Measurements from ENCODE around the gene PIK3C2G. TPM values are rescaled to one million over a fixed set of nuclear protein-coding genes. Genes with fewer than 3 reads are reported as not detected.

The PIK3C2G gene
- total and polyA plus RNA-seq, 10 of the 15 experiments (the other 5 are each of a cell fraction or from before 2014, with no cell fraction given) = not detected

DNA sequence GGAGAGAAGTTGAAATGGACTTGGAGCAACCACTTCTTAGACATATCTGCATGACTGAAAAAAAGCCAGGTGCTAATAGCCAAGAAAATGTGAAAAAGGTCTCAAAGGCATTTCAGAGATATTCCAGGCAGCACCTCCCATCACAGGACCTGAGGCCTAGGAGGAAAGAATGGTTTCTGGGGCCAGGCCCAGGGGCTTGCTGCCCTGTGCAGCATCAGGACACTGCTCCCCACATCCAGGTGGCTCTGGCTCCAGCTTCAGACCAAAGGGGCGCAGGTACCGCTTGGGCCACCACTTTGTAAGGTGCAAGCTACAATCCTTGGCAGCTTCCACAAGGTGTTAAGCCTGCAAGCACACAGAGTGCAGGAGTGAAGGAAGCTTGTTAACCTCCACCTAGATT is 114.3 kb downstream of the PIK3C2G start:
- H3K9ac ChIP-seq (ENCODE audit: control insufficient read depth, insufficient read depth, low read length) = no peak overlapping the region
- ChIA-PET POLR2A (no interaction called here), CTCF (no interaction called here), RAD21 (ENCODE audit: unreplicated experiment) (no interaction called here), SMC1A (ENCODE audit: uncharacterized antibody, unreplicated experiment) (no interaction called here)
- no peaks in the 10 kb centered on the region for H3K9me3 ChIP-seq (replicated peaks; ENCODE audit: control insufficient read depth, insufficient read depth, low read length)
- no peak overlapping the region for H3K4me3 ChIP-seq
- no peaks in the 10 kb centered on the region for H3K36me3 ChIP-seq (ENCODE audit: control insufficient read depth in 2 of 2, insufficient read depth in 2 of 2, low read length in 1 of 2)
- ATAC-seq (no peak), DNase-seq (ENCODE audit: low read depth, low spot score) (no peak), FAIRE-seq (no peak)
- H3K79me2 ChIP-seq (ENCODE audit: control insufficient read depth, insufficient read depth, low read length) = no peaks in the 10 kb centered on the region
- intact Hi-C loops (cut with micrococcal nuclease; ENCODE audit: unreplicated experiment) = no loop called here
- H4K20me1 ChIP-seq (ENCODE audit: control insufficient read depth, insufficient read depth) = no peaks in the 10 kb centered on the region
- no peaks in the 10 kb centered on the region for H3K27me3 ChIP-seq (replicated peaks in 1 of 2; ENCODE audit: control insufficient read depth in 2 of 2, insufficient read depth in 2 of 2, low read length in 1 of 2)
- WGBS (ENCODE audit: insufficient coverage, insufficient replicate concordance, low lambda C conversion rate, missing lambda C conversion rate) = 3% methylated on average over 2 of the region's 2 CpGs
- in situ Hi-C loops (cut with MboI) = no loop called here
- no peak overlapping the region for H3K4me2 ChIP-seq (ENCODE audit: control insufficient read depth, insufficient read depth)
- no peak overlapping the region for H3K27ac ChIP-seq (ENCODE audit: control insufficient read depth, insufficient read depth)
- TF ChIP-seq SMARCA5 (IDR thresholded peaks at IDR 0.05) (no peak), IRF3 (IDR thresholded peaks at IDR 0.05) (no peak)
- no peaks in the 10 kb centered on the region for H3K4me1 ChIP-seq (ENCODE audit: control insufficient read depth, insufficient read depth, low read length)
- no TSS peak for BruUV-seq (replicated peaks)
- no peak overlapping the region for H2AFZ ChIP-seq (ENCODE audit: control insufficient read depth, low read depth, low read length)

GRCh38 chr12:18382236-18382885 is 121.0 kb downstream of the PIK3C2G start:
- H3K36me3 ChIP-seq (ENCODE audit: control insufficient read depth in 2 of 2, insufficient read depth in 2 of 2, low read length in 1 of 2) = no peaks in the 10 kb centered on the region
- FAIRE-seq (no peak), DNase-seq (ENCODE audit: low read depth, low spot score) (no peak), ATAC-seq (no peak)
- no peaks in the 10 kb centered on the region for H4K20me1 ChIP-seq (ENCODE audit: control insufficient read depth, insufficient read depth)
- H3K4me3 ChIP-seq = no peak overlapping the region
- H3K27ac ChIP-seq (ENCODE audit: control insufficient read depth, insufficient read depth) = no peak overlapping the region
- ChIA-PET RAD21 (ENCODE audit: unreplicated experiment) (no interaction called here), CTCF (no interaction called here), POLR2A (no interaction called here), SMC1A (ENCODE audit: uncharacterized antibody, unreplicated experiment) (no interaction called here)
- H3K4me2 ChIP-seq (ENCODE audit: control insufficient read depth, insufficient read depth) = no peak overlapping the region
- no peak overlapping the region for H3K9ac ChIP-seq (ENCODE audit: control insufficient read depth, insufficient read depth, low read length)
- in situ Hi-C loops (cut with MboI) = no loop called here
- no peaks in the 10 kb centered on the region for H3K27me3 ChIP-seq (replicated peaks in 1 of 2; ENCODE audit: control insufficient read depth in 2 of 2, insufficient read depth in 2 of 2, low read length in 1 of 2)
- BruUV-seq (replicated peaks) = no TSS peak
- no peaks in the 10 kb centered on the region for H3K4me1 ChIP-seq (ENCODE audit: control insufficient read depth, insufficient read depth, low read length)
- intact Hi-C loops (cut with micrococcal nuclease; ENCODE audit: unreplicated experiment) = no loop called here
- H3K79me2 ChIP-seq (ENCODE audit: control insufficient read depth, insufficient read depth, low read length) = no peaks in the 10 kb centered on the region
- WGBS (ENCODE audit: insufficient coverage, insufficient replicate concordance, low lambda C conversion rate, missing lambda C conversion rate) = 0% methylated on average over 4 of the region's 4 CpGs
- no peak for TF ChIP-seq ATF3 (IDR thresholded peaks at IDR 0.05; ENCODE audit: borderline replicate concordance, extremely low read depth, low read depth, low read length)
- no peak for TF ChIP-seq YBX1 (IDR thresholded peaks at IDR 0.05)
- no peak for TF ChIP-seq GATAD2B (conservative IDR thresholded peaks at IDR 0.05; ENCODE audit: low read depth)
- no peaks in the 10 kb centered on the region for H3K9me3 ChIP-seq (replicated peaks; ENCODE audit: control insufficient read depth, insufficient read depth, low read length)
- no peak overlapping the region for H2AFZ ChIP-seq (ENCODE audit: control insufficient read depth, low read depth, low read length)

Data from GM12878 (cell line).